Skeletal muscle satellite cell (primary cell): ENCODE measurements around the gene FSTL1.

ENCODE experiments used
- H3K27me3 ChIP-seq: 2 replicates; pipeline ENCODE4 v1.7.0; 2013; ENCODE audit warnings: low read length; ENCODE audit not compliant: control insufficient read depth, insufficient read depth
- H3K36me3 ChIP-seq: 2 replicates; pipeline ENCODE4 v1.7.0; 2013; ENCODE audit warnings: mild to moderate bottlenecking, control low read depth, low read length; ENCODE audit not compliant: insufficient read depth
- H3K4me1 ChIP-seq: 2 replicates; pipeline ENCODE4 v1.7.0; 2013; ENCODE audit warnings: low read length; ENCODE audit not compliant: control insufficient read depth, insufficient read depth
- H3K4me2 ChIP-seq: 2 replicates; pipeline ENCODE4 v1.7.0; 2013; ENCODE audit warnings: mild to moderate bottlenecking, low read length
- H3K4me3 ChIP-seq: 2 replicates; pipeline ENCODE4 v1.7.0; 2013; ENCODE audit warnings: low read length
- H3K9ac ChIP-seq: 2 replicates; pipeline ENCODE4 v1.7.0; 2013; ENCODE audit warnings: mild to moderate bottlenecking, low read depth, low read length, moderate library complexity
- H3K9me3 ChIP-seq: replicated peaks from 2 replicates; pipeline ENCODE4 v1.7.0; 2013; ENCODE audit warnings: mild to moderate bottlenecking, control low read depth, low read length

The FSTL1 gene

DNA sequence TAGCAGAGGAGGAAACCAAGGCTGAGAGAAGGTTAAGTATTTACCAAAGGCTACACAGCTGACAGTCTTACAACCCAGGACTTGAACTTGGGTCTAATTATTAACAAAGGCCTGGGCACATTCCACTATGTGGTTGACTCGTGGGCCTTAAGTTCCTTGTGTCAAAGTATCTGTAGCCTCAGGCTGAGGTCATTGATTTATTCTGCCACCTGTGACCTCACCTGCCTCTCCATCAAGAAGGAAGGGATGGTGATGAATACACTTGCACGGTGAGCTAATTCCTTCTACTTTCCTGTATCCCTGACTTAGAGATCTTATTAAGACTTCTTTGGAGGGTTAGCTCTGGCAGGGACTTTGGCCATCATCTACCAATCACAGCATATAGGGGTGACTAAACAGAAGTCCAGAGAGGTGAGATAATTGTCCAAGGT lies 81.7 kb downstream of the FSTL1 start:
- H3K36me3 ChIP-seq: no peaks in the 10 kb centered on the region
- H3K4me1 ChIP-seq: peaks cover 3% of the 10 kb centered on the region
- no peak overlapping the region for H3K4me3 ChIP-seq
- H3K27me3 ChIP-seq: peaks cover 9% of the 10 kb centered on the region
- H3K9me3 ChIP-seq: no peaks in the 10 kb centered on the region
- no peak overlapping the region for H3K9ac ChIP-seq
- H3K4me2 ChIP-seq: no peak overlapping the region

GRCh38 chr3:120368172-120368571 lies 82.6 kb downstream of the FSTL1 start:
- Histone ChIP-seq H3K27me3 (peaks cover 9% of the 10 kb centered on the region), H3K9me3 (no peaks in the 10 kb centered on the region), H3K4me2 (no peak overlapping the region), H3K9ac (no peak overlapping the region), H3K4me1 (peaks cover 3% of the 10 kb centered on the region), H3K36me3 (no peaks in the 10 kb centered on the region), H3K4me3 (no peak overlapping the region)

DNA sequence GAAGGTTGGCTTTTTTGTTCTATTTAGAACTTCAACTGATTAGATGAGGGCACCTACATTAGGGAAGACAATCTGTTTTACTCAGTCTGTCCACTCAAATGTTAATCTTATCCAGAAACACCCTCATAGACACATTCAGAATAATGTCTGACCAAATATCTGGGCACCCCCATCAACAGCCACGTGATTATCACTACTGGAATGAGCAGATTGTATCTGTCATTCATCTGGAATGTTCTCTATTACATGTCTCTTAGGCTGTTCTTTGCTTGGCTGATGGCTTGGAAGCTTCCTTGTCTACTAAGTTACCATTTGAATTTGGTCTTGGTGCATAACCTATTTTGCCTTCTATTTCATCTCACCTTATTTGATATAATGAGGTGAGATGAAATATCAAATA lies 86.0 kb downstream of the FSTL1 start:
- Histone ChIP-seq H3K27me3 (no peaks in the 10 kb centered on the region), H3K9me3 (no peaks in the 10 kb centered on the region), H3K4me1 (peaks cover 3% of the 10 kb centered on the region), H3K4me3 (no peak overlapping the region), H3K9ac (no peak overlapping the region), H3K4me2 (no peak overlapping the region), H3K36me3 (no peaks in the 10 kb centered on the region)

DNA sequence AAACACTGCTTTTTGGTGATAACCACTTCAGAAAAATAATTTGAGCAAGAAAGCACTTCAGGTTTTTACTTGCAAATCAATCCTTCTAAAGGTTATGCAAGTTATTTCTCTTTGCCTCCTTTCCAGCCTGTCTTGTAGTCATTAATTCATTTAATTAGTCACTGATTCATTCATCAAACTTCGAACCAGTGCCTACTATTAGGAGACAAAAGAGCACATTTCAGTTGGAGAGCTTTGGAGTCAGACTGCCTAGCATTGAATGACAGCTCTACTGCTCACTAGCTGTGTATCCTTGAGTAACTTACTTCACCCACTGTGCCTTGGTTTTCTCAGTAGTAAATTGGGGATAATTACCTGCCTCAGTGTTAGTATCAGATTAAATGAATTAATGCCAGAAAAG lies 86.7 kb downstream of the FSTL1 start:
- H3K9me3 ChIP-seq: no peaks in the 10 kb centered on the region
- no peak overlapping the region for H3K4me2 ChIP-seq
- H3K36me3 ChIP-seq: no peaks in the 10 kb centered on the region
- no peaks in the 10 kb centered on the region for H3K27me3 ChIP-seq
- H3K9ac ChIP-seq: no peak overlapping the region
- peaks cover 3% of the 10 kb centered on the region for H3K4me1 ChIP-seq
- no peak overlapping the region for H3K4me3 ChIP-seq

- Histone ChIP-seq H3K36me3 (no peaks in the 10 kb centered on the region), H3K9me3 (no peaks in the 10 kb centered on the region), H3K4me3 (no peak overlapping the region), H3K4me2 (no peak overlapping the region), H3K27me3 (no peaks in the 10 kb centered on the region), H3K9ac (no peak overlapping the region), H3K4me1 (no peaks in the 10 kb centered on the region)
Measured at GRCh38 chr3:120357807-120358206, 93.0 kb downstream of the FSTL1 start.

DNA sequence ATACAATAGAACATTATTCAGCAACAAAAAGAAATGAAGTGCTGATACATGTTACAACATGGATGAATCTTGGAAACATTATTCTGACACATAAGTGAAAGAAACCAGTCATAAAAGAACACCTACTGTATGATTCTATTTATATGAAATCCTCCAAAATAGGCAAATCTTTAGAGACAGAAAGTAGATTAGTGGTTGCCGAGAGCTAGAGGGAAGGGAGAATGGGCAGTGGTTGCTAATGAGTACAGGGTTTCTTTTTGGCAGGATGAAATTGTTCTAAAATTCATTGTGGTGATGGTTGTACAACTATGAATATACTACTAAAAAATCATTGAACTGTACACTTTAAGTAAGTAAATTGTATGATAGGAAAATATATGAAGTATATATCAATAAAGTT lies 95.3 kb downstream of the FSTL1 start:
- Histone ChIP-seq H3K4me3 (no peak overlapping the region), H3K36me3 (no peaks in the 10 kb centered on the region), H3K9me3 (no peaks in the 10 kb centered on the region), H3K4me2 (no peak overlapping the region), H3K27me3 (no peaks in the 10 kb centered on the region), H3K9ac (no peak overlapping the region), H3K4me1 (peaks cover 5% of the 10 kb centered on the region)

GRCh38 chr3:120353463-120353862 lies 97.3 kb downstream of the FSTL1 start:
- Histone ChIP-seq H3K4me3 (no peak overlapping the region), H3K4me1 (peaks cover 12% of the 10 kb centered on the region), H3K4me2 (no peak overlapping the region), H3K9ac (no peak overlapping the region), H3K27me3 (no peaks in the 10 kb centered on the region), H3K36me3 (no peaks in the 10 kb centered on the region), H3K9me3 (no peaks in the 10 kb centered on the region)

GRCh38 chr3:120352017-120352416 lies 98.8 kb downstream of the FSTL1 start:
- Histone ChIP-seq H3K4me2 (no peak overlapping the region), H3K9me3 (no peaks in the 10 kb centered on the region)

DNA sequence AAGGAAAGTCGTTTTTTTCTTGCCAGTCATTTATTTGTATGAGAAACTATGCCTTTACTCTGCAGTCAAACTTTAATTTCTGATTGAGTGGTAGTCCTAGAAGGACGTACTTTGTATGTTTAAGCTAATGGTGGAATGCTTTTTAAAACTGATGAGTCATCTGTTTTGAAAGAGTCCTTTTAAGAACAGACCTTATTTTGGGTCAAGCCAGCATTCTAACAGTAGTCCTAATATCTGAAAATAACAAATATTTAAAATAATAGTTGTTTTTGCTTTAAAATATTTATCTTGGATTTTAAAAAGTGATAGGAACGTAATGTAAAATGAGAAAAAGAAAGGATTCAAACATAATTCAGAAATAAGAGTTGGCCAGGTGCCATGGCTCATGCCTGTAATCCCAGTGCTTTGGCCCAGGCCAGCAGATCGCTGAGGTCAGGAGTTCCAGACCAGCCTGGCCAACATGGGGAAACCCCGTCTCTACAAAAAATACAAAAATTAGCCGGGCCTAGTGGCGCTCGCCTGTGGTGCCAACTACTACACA lies 100.3 kb downstream of the FSTL1 start:
- peak overlapping the region; percentile 90 for H3K4me2 ChIP-seq
- peak overlapping the region; percentile 90 for H3K9ac ChIP-seq
- H3K36me3 ChIP-seq: no peaks in the 10 kb centered on the region
- peak overlapping the region; percentile 97 for H3K4me3 ChIP-seq
- no peaks in the 10 kb centered on the region for H3K27me3 ChIP-seq
- peaks cover 17% of the 10 kb centered on the region for H3K4me1 ChIP-seq
- no peaks in the 10 kb centered on the region for H3K9me3 ChIP-seq

More at GRCh38 chr3:120352017-120352416, 98.8 kb downstream of the FSTL1 start:
- Histone ChIP-seq H3K4me3 (no peak overlapping the region), H3K9ac (no peak overlapping the region), H3K27me3 (no peaks in the 10 kb centered on the region), H3K4me1 (peaks cover 17% of the 10 kb centered on the region), H3K36me3 (no peaks in the 10 kb centered on the region)

DNA sequence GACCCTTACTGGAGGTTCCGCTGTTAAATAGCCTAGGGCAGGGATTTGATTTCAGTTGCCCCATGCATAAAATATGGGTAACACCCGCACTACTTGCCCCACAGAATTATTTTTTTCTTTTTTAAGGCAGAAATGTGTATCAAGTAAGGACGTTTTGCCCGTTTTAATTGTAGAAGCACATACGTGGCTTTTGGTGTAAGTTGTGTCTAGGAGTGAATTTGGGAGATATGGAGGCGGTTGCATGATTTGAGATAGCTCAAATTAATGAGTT lies 101.0 kb downstream of the FSTL1 start:
- Histone ChIP-seq H3K27me3 (no peaks in the 10 kb centered on the region), H3K4me3 (peak overlapping the region; percentile 97), H3K9me3 (no peaks in the 10 kb centered on the region), H3K4me1 (peaks cover 17% of the 10 kb centered on the region), H3K36me3 (no peaks in the 10 kb centered on the region), H3K4me2 (peak overlapping the region; percentile 90), H3K9ac (peak overlapping the region; percentile 90)

DNA sequence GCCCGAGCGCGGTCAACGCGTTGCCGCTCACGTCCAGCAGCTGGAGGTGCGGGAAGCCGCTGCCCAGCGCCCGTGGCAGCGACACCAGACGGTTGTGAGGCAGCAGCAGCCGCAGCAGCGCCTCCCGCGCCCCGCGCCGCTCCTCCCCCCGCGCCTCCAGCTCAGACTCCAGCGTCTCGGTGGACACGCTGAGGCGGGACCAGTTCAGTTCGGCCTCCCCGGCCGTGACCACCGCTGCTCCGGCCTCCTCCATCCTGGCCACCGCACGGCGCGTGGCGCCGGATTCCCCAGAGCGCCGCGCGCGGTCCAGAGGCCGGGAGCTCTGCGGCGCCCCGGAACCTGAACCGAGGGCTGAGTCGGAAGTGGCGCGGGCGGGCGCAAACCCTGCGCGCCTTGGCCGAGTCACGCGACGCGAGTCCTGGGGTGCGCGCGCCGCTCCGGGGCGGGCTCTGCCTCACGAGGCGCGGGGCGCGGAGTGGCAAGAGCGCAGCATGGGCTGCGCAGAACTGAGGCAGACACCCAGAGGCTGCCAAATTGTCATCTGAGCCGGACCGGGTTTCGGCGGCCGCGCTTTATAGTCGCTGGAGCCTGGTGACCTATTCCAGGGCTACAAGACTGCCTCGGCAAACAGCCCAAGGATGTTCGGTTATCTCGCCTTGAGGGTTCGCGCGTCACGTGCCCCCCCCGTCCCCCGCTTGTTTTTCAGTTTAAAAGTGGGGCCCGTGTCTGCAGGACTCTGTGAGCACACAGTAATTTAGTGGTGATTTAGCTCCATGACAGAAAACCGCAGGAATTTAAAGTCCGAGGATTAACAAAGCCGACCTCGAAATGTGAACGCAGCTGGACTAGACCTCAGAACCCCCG lies 101.6 kb downstream of the FSTL1 start, which contains the start of gene LRRC58:
Gene LRRC58 (minus strand): TSS at position 364 of the 864 bp plus-strand sequence. CDS start 111 bp downstream, at position 253.
- peak within 1 kb of the TSS; percentile 90 for H3K9ac ChIP-seq
- peak within 1 kb of the TSS; percentile 97 for H3K4me3 ChIP-seq
- no peaks in the 10 kb centered on the region for H3K9me3 ChIP-seq
- H3K27me3 ChIP-seq: no peaks in the 10 kb centered on the region
- peaks cover 18% of the 10 kb centered on the region for H3K4me1 ChIP-seq
- H3K4me2 ChIP-seq: peak within 1 kb of the TSS; percentile 90
- H3K36me3 ChIP-seq: no peaks in the 10 kb centered on the region
